Neutrophil (primary cell): ENCODE measurements around the gene NOXA1.
"Not testable (repeated sequence)": the region's sequence is repeated elsewhere in the genome, so short reads cannot be mapped to it uniquely, and the experiment has no call there.

Experiments used
- H3K27ac ChIP-seq: fragments of 200-600 bp; sonication (generic); 2 replicates; pipeline ENCODE4 v1.5.1; 2016; ENCODE audit warnings: mild to moderate bottlenecking, moderate library complexity
- H3K27me3 ChIP-seq: fragments of 200-600 bp; sonication (generic); 2 replicates; pipeline ENCODE4 v1.6.0; 2016; ENCODE audit warnings: mild to moderate bottlenecking
- H3K36me3 ChIP-seq: fragments of 200-600 bp; sonication (generic); 2 replicates; pipeline ENCODE4 v1.5.1; 2017
- H3K4me1 ChIP-seq, 2 experiments: fragments of 200-600 bp in 1 of 2; sonication (generic) in 1 of 2; 1 replicate in 1 of 2; 2 replicates in 1 of 2; pipeline versions ENCODE4 v1.5.1 to v1.6.1; 2013 to 2016; ENCODE audit warnings: low read depth in 1 of 2, low read length in 1 of 2, mild to moderate bottlenecking in 1 of 2, moderate library complexity in 1 of 2; ENCODE audit not compliant: control insufficient read depth in 1 of 2, insufficient read depth in 1 of 2
- H3K4me3 ChIP-seq, 2 experiments: fragments of 200-600 bp in 1 of 2; sonication (generic) in 1 of 2; 1 replicate in 1 of 2; 2 replicates in 1 of 2; pipeline ENCODE4 v1.5.1; 2013 to 2016; ENCODE audit warnings: low read depth in 1 of 2, low read length in 1 of 2, mild to moderate bottlenecking in 1 of 2, moderate library complexity in 1 of 2
- H3K9me3 ChIP-seq: fragments of 200-600 bp; sonication (generic); 2 replicates; pipeline ENCODE4 v1.5.1; 2016
- TF ChIP-seq, protein P1 (sequence below): fragments of 200-600 bp; sonication (generic); IDR thresholded peaks from 2 replicates; pipeline ENCODE4 v1.5.1; 2016; ENCODE audit warnings: antibody characterized with exemption

Gene NOXA1

DNA sequence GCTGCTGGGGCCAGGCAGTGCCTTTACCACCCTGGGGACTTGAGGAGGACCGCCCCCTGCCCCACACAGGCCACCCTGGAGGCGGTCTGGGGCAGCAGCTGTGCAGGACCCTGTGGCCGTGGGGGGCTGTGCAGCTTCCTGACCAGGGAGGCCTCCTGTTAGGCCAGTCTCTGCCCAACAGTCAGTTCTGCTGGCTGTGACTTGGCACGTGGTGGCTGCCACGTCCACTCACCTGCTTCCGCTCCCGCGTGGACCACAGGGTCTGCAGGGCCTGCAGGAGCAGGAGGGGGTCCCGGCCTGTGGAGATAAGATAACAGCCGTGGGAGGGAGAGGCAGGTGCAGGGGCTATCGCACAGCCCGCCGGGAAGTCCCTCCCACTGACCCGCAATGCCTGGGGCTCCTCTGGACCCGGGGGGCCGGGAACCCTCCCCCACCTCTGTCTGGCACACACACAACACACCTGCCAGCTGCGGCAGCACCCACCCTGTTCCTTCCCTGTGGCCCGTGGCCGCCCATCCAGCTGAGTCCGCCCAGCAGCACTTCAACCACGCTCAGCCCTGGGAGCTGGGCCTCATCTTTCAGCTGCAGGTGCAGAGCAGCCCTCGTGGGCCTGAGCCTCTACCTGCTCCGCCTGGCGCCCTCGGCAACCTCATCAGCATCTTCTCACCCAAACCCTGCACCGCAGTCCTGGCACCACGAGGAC, 40.0 kb upstream of the NOXA1 start:
- H3K27ac ChIP-seq: no peak overlapping the region
- H3K4me3 ChIP-seq: no peak overlapping the region
- H3K36me3 ChIP-seq: no peaks in the 10 kb centered on the region
- TF ChIP-seq, protein P1, sequence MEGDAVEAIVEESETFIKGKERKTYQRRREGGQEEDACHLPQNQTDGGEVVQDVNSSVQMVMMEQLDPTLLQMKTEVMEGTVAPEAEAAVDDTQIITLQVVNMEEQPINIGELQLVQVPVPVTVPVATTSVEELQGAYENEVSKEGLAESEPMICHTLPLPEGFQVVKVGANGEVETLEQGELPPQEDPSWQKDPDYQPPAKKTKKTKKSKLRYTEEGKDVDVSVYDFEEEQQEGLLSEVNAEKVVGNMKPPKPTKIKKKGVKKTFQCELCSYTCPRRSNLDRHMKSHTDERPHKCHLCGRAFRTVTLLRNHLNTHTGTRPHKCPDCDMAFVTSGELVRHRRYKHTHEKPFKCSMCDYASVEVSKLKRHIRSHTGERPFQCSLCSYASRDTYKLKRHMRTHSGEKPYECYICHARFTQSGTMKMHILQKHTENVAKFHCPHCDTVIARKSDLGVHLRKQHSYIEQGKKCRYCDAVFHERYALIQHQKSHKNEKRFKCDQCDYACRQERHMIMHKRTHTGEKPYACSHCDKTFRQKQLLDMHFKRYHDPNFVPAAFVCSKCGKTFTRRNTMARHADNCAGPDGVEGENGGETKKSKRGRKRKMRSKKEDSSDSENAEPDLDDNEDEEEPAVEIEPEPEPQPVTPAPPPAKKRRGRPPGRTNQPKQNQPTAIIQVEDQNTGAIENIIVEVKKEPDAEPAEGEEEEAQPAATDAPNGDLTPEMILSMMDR: no peak
- H3K27me3 ChIP-seq: no peaks in the 10 kb centered on the region
- H3K4me1 ChIP-seq: no peaks in the 10 kb centered on the region
- H3K9me3 ChIP-seq: peaks cover 3% of the 10 kb centered on the region

DNA sequence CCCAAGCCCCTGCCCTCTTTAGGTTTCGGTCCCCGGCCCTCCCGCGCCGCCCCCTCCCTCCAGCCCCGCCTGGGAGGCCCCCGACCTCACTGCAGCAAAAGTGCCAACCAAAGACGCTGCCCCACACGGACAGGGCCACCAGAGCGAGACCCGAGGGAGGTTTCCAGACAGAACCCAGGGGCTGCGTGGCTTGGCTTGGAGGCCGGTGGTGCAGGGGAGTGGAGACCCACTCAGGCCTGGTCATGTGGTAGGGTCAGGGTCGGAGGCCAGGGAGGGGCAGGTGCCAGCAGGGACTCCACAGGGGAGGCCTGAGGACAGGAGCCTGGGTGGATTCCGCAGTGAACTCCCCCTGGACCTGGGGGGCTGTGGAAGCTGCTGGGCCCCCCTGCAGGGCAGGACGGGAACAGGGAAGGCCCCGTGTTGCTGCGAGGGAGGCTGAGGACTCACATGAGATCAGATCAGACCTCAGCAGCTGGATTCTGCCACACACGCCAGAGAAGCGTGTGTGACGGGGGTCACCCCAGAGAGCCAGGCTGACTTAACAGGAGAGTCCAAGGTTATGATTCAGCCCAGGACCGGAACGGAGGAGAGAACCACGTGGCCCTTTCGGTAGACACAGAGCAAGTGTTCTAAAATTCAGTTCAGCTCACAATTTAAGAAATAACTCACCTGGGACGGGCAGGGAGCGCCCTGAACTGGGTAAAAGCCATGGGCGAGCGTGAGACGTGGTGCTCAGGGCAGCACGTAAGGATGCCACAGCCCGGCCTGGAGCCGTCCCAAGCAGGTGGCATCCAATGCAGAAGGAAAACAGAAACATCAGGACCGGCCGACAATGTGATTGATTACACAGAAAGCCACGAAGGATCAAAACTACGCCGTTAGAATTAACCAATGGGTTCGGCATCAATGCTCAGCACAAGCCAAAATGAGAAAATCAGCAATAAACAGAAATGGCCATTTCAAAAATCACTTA, 39.1 kb upstream of the NOXA1 start:
- no peak overlapping the region for H3K4me3 ChIP-seq
- no peak overlapping the region for H3K27ac ChIP-seq
- no peaks in the 10 kb centered on the region for H3K4me1 ChIP-seq
- H3K27me3 ChIP-seq: no peaks in the 10 kb centered on the region
- no peaks in the 10 kb centered on the region for H3K36me3 ChIP-seq
- TF ChIP-seq, protein P1: no peak
- peaks cover 3% of the 10 kb centered on the region for H3K9me3 ChIP-seq

DNA sequence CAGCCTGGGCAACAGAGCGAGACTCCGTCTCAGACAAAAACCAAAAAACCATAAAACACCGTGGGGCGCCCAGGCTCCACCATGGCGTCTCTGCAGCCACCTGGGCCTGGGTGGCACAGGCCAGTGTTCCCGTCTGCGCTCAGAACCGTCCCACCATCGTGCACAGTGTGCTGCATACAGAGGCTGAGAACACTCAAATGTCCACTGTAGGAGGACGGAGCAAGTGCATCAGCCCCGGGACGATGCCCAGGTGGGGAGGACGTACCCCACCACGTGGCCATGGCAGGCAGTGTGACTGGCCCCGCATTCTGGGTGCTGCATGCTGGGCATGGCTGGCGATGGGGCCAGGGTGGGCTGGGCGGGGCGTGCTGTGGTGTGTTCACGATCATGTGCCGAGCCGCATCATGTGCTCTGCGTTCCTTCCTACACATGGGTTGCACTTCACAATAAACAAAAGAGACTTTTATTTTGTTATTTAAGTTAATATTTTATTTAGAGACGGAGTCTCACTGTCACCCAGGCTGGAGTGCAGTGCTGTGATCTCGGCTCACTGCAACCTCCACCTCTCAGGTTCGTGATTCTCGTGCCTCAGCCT, 38.0 kb upstream of the NOXA1 start:
- Histone ChIP-seq H3K36me3 (no peaks in the 10 kb centered on the region), H3K27me3 (no peaks in the 10 kb centered on the region), H3K4me1 (no peaks in the 10 kb centered on the region), H3K27ac (no peak overlapping the region), H3K4me3 (no peak overlapping the region), H3K9me3 (no peaks in the 10 kb centered on the region)
- TF ChIP-seq, protein P1: no peak

DNA sequence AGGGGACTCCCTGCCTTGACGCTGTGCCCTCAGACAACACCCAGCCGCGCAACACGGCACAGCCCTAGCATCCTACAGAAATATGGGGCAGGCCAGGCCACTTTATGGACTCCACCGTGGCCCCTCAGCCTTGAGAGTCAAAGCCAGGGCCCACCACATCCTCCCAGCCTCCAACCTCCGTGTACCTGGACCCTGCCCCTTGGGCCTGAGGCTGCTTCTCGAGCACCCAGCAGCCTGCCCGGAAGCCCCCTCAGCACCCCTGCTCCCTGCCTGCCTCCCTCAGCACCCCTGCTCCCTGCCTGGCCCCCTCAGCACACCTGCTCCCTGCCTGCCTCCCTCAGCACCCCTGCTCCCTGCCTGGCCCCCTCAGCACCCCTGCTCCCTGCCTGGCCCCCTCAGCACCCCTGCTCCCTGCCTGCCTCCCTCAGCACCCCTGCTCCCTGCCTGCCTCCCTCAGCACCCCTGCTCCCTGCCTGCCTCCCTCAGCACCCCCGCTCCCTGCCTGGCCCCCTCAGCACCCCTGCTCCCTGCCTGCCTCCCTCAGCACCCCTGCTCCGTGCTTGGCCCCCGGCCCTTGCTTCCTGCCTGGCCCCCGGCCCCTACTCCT, 36.6 kb upstream of the NOXA1 start:
- not testable (repeated sequence) for H3K36me3 ChIP-seq, H3K27me3 ChIP-seq, H3K9me3 ChIP-seq, H3K27ac ChIP-seq, H3K4me1 ChIP-seq, H3K4me3 ChIP-seq

DNA sequence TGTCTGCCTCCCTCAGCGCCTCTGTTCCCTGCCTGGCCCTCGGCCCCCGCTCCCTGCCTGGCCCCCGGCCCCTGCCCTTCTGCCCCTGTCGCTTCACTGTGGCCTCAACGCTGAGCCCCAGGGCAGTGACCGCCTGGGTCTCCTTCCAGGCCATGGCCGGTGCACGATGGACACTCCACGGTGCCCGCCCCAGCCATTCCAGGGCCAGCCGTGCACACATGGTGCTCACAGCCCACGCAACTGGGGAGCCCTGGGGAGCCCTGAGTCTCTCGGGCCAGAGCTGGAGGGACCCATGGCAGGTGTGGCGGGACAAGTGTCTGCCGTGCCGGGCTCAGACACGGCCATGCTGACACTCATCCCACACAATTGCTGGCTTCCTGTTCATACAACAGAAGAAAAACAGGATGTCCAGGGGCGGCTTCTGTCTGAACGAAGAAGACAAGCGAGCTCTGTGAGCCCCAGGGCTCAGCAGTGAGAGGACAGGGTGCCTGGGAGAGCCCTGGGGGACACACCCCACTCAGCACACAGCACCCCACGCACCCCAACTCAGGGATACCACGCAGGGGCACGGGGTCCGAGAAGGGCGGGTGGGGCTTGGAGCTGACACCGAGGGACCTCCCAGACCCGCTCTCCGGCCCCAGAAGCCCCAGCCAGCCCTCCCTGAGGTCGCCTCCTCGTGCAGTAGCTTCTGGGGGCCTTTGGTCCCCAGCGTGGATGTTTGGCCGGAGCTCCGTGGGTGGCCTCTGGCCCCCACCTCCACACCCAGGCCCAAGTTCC, 35.9 kb upstream of the NOXA1 start:
- Histone ChIP-seq H3K4me3 (no peak overlapping the region), H3K27me3 (no peaks in the 10 kb centered on the region), H3K27ac (no peak overlapping the region), H3K36me3 (peaks cover 3% of the 10 kb centered on the region), H3K9me3 (no peaks in the 10 kb centered on the region), H3K4me1 (no peaks in the 10 kb centered on the region)
- TF ChIP-seq, protein P1: no peak
